ENCODE measurements around the gene PPP5C.

GRCh38 chr19:46391296-46392251 is 44.7 kb downstream of the PPP5C start:
- TF ChIP-seq GATA3 (IDR thresholded peaks at IDR 0.05; ENCODE audit: low read depth, low read length) (no peak), GATA2 (IDR thresholded peaks at IDR 0.05; ENCODE audit: low read depth, low read length) (no peak)
